Stomach (tissue), 9 donors: ENCODE data around the gene TRIM36. TPM values are rescaled to one million over a fixed set of nuclear protein-coding genes. Genes with fewer than 3 reads are reported as not detected.
A peak's percentile ranks its signal among the peaks of the same experiment; 100 is the strongest.

Source experiments
- DNase-seq, 2 donors: peaks; one replicate each; pipeline versions ENCODE4 v3.0.0 to v3.0.0-alpha.2; 2013 to 2019
- H3K27ac ChIP-seq, 5 donors: fragments of 200-600 bp in 4 of 5; sonication (generic) in 4 of 5; one replicate each; pipeline ENCODE4 v1.5.1; 2013 to 2019; ENCODE audit warnings: mild to moderate bottlenecking in 1 of 5, moderate library complexity in 1 of 5
- H3K27me3 ChIP-seq, 3 donors: fragments of 200-600 bp; sonication (generic); one replicate each; pipeline ENCODE4 v1.5.1; 2017 to 2019; ENCODE audit warnings: mixed run types in 1 of 3
- H3K36me3 ChIP-seq, 4 donors: fragments of 200-600 bp; sonication (generic); 1 replicate in 3 of 4; 2 replicates in 1 of 4; pipeline ENCODE4 v1.5.1; 2016 to 2019
- H3K4me1 ChIP-seq, 4 donors: fragments of 200-600 bp; sonication (generic); one replicate each; pipeline ENCODE4 v1.5.1; 2016 to 2019
- H3K4me3 ChIP-seq, 4 donors: fragments of 200-600 bp; sonication (generic) in 3 of 4; one replicate each; pipeline ENCODE4 v1.5.1; 2016 to 2019; ENCODE audit warnings: mild to moderate bottlenecking in 1 of 4
- H3K9me3 ChIP-seq, 4 donors: fragments of 200-600 bp; sonication (generic); one replicate each; pipeline ENCODE4 v1.5.1; 2016 to 2019
- EP300 ChIP-seq: sonication (generic); formaldehyde crosslinking; IDR thresholded peaks from one replicate; pipeline ENCODE4 v1.6.1; 2017; ENCODE audit warnings: antibody characterized with exemption
- POLR2A ChIP-seq, 4 donors: fragments of 450-650 bp; IDR thresholded peaks; one replicate each; pipeline ENCODE4 v1.6.1; 2016; ENCODE audit warnings: antibody characterized with exemption in 4 of 4, control low read depth in 2 of 4, mild to moderate bottlenecking in 1 of 4, moderate library complexity in 1 of 4
- POLR2AphosphoS5 ChIP-seq, 3 donors: sonication (generic); formaldehyde crosslinking; IDR thresholded peaks; one replicate each; pipeline ENCODE4 v1.6.1; 2016; ENCODE audit warnings: antibody characterized with exemption in 3 of 3
- WGBS, 5 donors: extraction: QIAGEN DNeasy Blood & Tissue Kit in 3 of 5; methylation state at CpG; one replicate each; pipeline versions ENCODE4 v1.1.5 to v1.1.7; 2013 to 2018; 5-methylcytosine and 5-hydroxymethylcytosine counted together
- intact Hi-C: fragments of 100-400 bp; cut with DNase I; formaldehyde crosslinking; loops from one replicate; pipeline ENCODE4 v1.15.1; 2023; ENCODE audit warnings: low total_unique reads
- polyA plus RNA-seq, 3 donors: library from polyadenylated mRNA; stranded (reverse); fragments of 200-250 nt; gene quantifications; one replicate each; pipeline ENCODE4 v1.2.3, GENCODE V29; 2013
- total RNA-seq, 5 donors: library from RNA; depleted of rRNA; stranded (reverse); fragments of >200 nt; gene quantifications; one replicate each; pipeline versions ENCODE4 v1.1.0 to v1.2.3, GENCODE V29; 2014 to 2016
- TF ChIP-seq, protein P1 (sequence below), 7 experiments: fragments of 450-650 bp in 4 of 7; fragments of 200-600 bp in 3 of 7; sonication (generic) in 3 of 7; IDR thresholded peaks; one replicate each; pipeline ENCODE4 v1.5.1; 2016 to 2019; ENCODE audit warnings: antibody characterized with exemption in 7 of 7, control low read depth in 2 of 7, mild to moderate bottlenecking in 1 of 7
- donor health status: healthy with polysubstance abuse.
- donor health status: Bipolar disorder and iron deficiency.
- donor health status: healthy.

TRIM36 gene
- total and polyA plus RNA-seq, 8 donors, result 1.8 to 36.5 (median 6.1) TPM

DNA sequence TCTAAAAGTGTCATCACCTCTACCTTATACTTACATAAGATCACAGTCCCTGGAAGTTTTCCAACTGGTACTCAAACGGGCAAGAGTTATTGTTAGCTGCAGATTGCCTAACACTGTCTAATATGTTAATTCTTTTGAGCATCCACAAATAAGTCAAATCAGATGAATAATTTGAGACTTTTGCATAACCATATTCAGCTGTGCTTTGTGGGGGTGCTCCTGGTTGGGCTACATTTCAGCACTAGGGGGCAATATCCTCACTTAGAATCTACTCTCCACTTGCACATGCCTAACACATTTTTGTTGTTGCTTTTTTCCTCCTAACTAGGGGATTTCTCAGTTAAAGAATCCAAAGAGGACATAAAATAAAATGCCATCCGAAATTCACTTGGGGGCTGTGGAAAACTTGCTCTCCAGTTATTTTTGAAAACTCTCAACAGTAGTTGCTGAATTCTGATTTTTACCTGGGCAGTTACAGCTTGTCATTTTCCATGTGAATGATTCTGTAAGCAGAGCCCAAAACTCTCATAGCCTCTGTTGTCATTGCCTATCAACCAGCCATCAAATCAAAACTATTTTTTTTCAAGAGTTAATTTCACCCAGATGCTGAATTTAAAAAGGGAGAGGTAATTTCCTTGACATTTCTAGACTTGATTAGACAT is 71.5 kb downstream of the TRIM36 start:
- 2 to 9% (median 4%) methylated on average over 2 of the region's 2 CpGs for WGBS, 5 donors
- DNase-seq, result peak in 1 of 2 donors; percentile 76

DNA sequence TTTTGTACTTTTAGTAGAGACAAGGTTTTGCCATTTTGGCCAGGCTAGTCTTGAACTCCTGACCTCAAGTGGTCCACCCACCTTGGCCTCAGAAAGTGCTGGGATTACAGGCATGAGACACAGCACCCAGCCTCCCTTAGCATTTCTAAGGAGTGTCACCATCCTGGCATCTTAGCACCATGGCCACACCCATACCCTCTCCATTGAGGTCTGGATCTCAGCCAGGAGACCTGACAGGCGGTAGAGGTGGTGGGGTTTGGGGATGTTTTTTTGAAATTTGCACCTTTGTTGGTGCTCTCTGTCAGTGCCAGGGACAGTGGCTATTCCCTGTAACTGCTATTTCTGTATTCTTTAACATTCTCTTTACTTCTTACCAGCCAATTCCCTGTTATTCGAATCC is 72.5 kb downstream of the TRIM36 start:
- Histone ChIP-seq H3K4me1 (no peaks in the 10 kb centered on the region), H3K27me3 (no peaks in the 10 kb centered on the region), H3K27ac (no peak overlapping the region), H3K9me3 (no peaks in the 10 kb centered on the region), H3K36me3 (no peaks in the 10 kb centered on the region), H3K4me3 (no peak overlapping the region)
- no peak for DNase-seq
- TF ChIP-seq EP300, result no peak
- no peak for TF ChIP-seq POLR2A (IDR thresholded peaks at IDR 0.05)
- TF ChIP-seq POLR2AphosphoS5 (IDR thresholded peaks at IDR 0.05), result no peak
- TF ChIP-seq, protein P1, sequence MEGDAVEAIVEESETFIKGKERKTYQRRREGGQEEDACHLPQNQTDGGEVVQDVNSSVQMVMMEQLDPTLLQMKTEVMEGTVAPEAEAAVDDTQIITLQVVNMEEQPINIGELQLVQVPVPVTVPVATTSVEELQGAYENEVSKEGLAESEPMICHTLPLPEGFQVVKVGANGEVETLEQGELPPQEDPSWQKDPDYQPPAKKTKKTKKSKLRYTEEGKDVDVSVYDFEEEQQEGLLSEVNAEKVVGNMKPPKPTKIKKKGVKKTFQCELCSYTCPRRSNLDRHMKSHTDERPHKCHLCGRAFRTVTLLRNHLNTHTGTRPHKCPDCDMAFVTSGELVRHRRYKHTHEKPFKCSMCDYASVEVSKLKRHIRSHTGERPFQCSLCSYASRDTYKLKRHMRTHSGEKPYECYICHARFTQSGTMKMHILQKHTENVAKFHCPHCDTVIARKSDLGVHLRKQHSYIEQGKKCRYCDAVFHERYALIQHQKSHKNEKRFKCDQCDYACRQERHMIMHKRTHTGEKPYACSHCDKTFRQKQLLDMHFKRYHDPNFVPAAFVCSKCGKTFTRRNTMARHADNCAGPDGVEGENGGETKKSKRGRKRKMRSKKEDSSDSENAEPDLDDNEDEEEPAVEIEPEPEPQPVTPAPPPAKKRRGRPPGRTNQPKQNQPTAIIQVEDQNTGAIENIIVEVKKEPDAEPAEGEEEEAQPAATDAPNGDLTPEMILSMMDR (IDR thresholded peaks at IDR 0.05), result no peak
- WGBS, 5 donors, result 46 to 58% (median 53%) methylated on average over 2 of the region's 2 CpGs
- intact Hi-C loops, result loop anchor here (5.0 kb wide), 1 partner anchor 150 kb away; no protein-coding TSS in a partner anchor

More for the DNA sequence above, 71.5 kb downstream of the TRIM36 start:
- Histone ChIP-seq H3K36me3 (no peaks in the 10 kb centered on the region), H3K9me3 (no peaks in the 10 kb centered on the region), H3K27me3 (no peaks in the 10 kb centered on the region), H3K27ac (no peak overlapping the region), H3K4me3 (no peak overlapping the region), H3K4me1 (no peaks in the 10 kb centered on the region)
- TF ChIP-seq POLR2AphosphoS5 (IDR thresholded peaks at IDR 0.05), result no peak
- TF ChIP-seq, protein P1 (IDR thresholded peaks at IDR 0.05), result peak in 5 of 7 experiments; percentile 43 to 76 (median 59)
- TF ChIP-seq EP300, result no peak
- intact Hi-C loops, result loop anchor here (5.0 kb wide), 1 partner anchor 149 kb away; no protein-coding TSS in a partner anchor

DNA sequence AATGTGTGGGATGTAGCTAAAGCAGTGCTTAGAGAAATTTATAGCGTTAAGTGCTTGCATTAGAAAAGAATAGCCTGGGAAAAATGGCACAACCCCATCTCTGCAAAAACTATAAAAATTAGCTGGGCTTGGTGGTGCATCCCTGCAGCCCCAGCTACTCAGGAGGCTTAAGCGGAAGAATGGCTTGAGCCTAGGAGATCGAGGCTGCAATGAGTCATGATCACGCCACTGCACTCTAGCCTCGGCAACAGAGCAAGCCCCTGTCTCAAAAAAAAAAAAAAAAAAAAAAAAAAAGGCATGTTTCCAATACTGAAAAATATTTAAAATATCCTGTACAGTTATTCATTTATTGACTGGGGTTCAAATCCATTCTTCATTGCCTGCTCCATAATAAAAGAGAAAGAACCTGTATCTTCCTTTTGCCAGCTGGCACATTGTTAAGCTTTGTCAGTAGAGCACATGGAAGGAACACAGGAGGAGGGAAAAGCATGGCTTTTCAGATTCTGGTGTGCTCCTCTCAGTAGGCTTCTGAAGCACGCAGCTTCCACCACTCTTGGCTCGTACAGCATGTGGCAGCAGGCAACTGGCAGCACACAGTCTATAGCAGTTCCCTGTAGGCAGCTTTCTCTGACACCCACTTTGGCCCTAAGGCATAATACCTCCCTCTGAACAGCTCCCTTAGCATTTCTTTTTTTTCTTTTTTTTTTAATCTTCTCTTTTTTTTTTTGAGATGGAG is 73.5 kb downstream of the TRIM36 start:
- no peak for DNase-seq

DNA sequence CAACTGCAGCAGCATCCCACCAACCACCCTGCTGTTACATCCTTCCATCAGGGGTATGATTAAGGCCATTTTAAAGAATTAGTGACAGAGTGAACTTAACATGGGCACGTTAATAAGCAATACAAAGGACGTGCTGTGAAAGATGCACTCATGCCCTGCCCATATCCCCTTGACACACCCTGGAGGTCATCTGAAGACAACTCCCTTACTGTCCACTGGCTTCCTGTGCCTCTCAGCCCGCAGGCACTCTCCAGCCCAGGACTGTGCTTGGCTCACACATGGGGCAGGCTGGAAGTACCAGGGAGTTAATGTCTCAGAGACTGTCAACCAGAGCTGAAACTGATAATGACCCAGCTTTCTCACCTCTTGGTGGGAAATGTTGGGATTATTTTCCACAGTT is 81.8 kb downstream of the TRIM36 start:
- H3K27ac ChIP-seq, result no peak overlapping the region
- H3K4me1 ChIP-seq, result no peaks in the 10 kb centered on the region
- TF ChIP-seq, protein P1 (IDR thresholded peaks at IDR 0.05), result no peak
- TF ChIP-seq EP300 (no peak), POLR2A (IDR thresholded peaks at IDR 0.05) (no peak), POLR2AphosphoS5 (IDR thresholded peaks at IDR 0.05) (no peak)
- 68 to 79% (median 76%) methylated on average over 3 of the region's 3 CpGs for WGBS, 5 donors
- no peaks in the 10 kb centered on the region for H3K9me3 ChIP-seq
- no peak for DNase-seq
- peaks cover 0 to 11% (median 4%) of the 10 kb centered on the region in 3 donors for H3K27me3 ChIP-seq
- no peak overlapping the region for H3K4me3 ChIP-seq
- no peaks in the 10 kb centered on the region for H3K36me3 ChIP-seq
- intact Hi-C loops, result no loop called here

More for the DNA sequence above, 73.5 kb downstream of the TRIM36 start:
- H3K4me3 ChIP-seq, result no peak overlapping the region
- WGBS, 5 donors, result 66 to 83% (median 70%) methylated on average over 7 of the region's 7 CpGs
- H3K27ac ChIP-seq, result no peak overlapping the region
- no peak for TF ChIP-seq POLR2A (IDR thresholded peaks at IDR 0.05)
- no peak for TF ChIP-seq EP300
- no peak for TF ChIP-seq POLR2AphosphoS5 (IDR thresholded peaks at IDR 0.05)
- TF ChIP-seq, protein P1 (IDR thresholded peaks at IDR 0.05), result no peak
- no peaks in the 10 kb centered on the region for H3K4me1 ChIP-seq
- no peaks in the 10 kb centered on the region for H3K9me3 ChIP-seq
- H3K27me3 ChIP-seq, result no peaks in the 10 kb centered on the region
- H3K36me3 ChIP-seq, result no peaks in the 10 kb centered on the region
- intact Hi-C loops, result loop anchor here (5.0 kb wide), 1 partner anchor 151 kb away; no protein-coding TSS in a partner anchor
